ENCODE results near the gene NSMCE3.

- TF ChIP-seq CTCF (IDR thresholded peaks at IDR 0.05; ENCODE audit: low read depth, low read length) (no peak), EZH2phosphoT487 (IDR thresholded peaks at IDR 0.05; ENCODE audit: low read depth) (no peak)
Measured at GRCh38 chr15:29309139-29309538, 39.5 kb upstream of the NSMCE3 start.
